ENCODE measurements around the gene SMAD7.

GRCh38 chr18:48999569-48999968, 48.8 kb upstream of the SMAD7 start:
- no peak for TF ChIP-seq CTCF (IDR thresholded peaks at IDR 0.05)
- no peak for TF ChIP-seq POLR2A (IDR thresholded peaks at IDR 0.05)

Data from thyroid gland (tissue), 4 donors.